ENCODE results near the gene SFXN5. TPM values are rescaled to one million over a fixed set of nuclear protein-coding genes. Genes with fewer than 3 reads are reported as not detected.

Gene SFXN5
- total and polyA plus RNA-seq, 2 of the 8 experiments (the other 6 are each of a cell fraction or from before 2014, with no cell fraction given) = 29.3 to 33.1 TPM

DNA sequence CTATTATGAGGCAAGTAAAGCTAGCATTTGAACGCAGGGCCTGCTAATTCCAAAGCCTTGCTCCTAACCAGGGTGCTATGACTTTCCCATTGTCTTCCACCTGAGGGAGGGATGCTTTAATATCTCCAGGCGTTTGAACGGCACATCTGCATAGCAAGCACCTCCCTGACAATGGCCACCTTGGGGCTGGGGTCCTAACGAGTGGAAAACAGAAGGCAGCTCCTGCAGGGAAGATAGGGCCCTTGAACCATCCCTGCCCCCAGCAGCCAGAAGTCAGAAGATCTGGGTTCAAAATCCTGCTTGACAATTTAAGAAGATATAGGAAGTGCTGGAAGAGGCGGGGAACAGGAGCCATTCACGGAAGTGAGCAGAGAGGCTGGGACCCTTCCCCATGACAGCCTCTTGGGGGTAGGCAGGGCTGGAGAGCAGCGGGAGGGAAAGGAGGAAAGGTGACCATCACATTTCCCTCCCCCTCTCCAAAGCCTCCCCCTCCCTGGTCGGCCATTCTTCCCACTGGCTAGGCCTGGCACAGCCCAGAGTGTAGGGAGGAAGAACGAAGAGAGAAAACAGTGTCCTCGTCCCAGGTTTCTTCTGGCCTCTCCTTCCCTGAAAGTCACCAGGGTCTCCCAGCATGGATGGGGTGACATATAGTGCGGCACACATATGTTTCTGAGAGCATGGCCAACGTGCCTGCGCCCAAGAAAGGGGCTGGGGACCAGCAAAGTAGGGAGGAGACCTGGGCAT, 80.6 kb downstream of the SFXN5 start:
- CTCF ChIA-PET (ENCODE audit: partially characterized antibody) = interaction anchor here (0.7 to 9.0 kb wide), 20 partner anchors 7 to 186 kb away, joined by 3 to 86 read pairs (median 10); no protein-coding TSS in a partner anchor
- no peaks in the 10 kb centered on the region for H3K9me3 ChIP-seq (ENCODE audit: insufficient read depth in 2 of 2, low read depth in 1 of 2, low read length in 1 of 2)
- H4K8ac ChIP-seq (ENCODE audit: extremely low read depth, insufficient read depth, low read length) = no peak overlapping the region
- H3K9ac ChIP-seq (replicated peaks in 1 of 4; ENCODE audit: extremely low read depth in 1 of 4, low read depth in 3 of 4, low read length in 3 of 4) = no peak overlapping the region
- H3K18ac ChIP-seq (ENCODE audit: extremely low read depth, low read length) = no peak overlapping the region
- 83% methylated on average over 11 of the region's 13 CpGs; no CpG with 5 or more reads in 1 of the 2 experiments for WGBS, 2 experiments (ENCODE audit: extremely low coverage in 1 of 2, insufficient coverage in 1 of 2, insufficient read length in 1 of 2, insufficient replicate concordance in 2 of 2, low coverage in 1 of 2, low lambda C conversion rate in 2 of 2, missing lambda C conversion rate in 1 of 2)
- H3K4me3 ChIP-seq (ENCODE audit: extremely low read depth in 1 of 4, insufficient read depth in 2 of 4, low read depth in 3 of 4, low read length in 4 of 4) = no peak overlapping the region
- no peaks in the 10 kb centered on the region for H3K79me1 ChIP-seq (ENCODE audit: low read depth, low read length)
- POLR2A ChIA-PET (ENCODE audit: partially characterized antibody) = interaction anchor here (1.3 kb wide), 1 partner anchor 80 kb away, joined by 3 read pairs; the partner anchor contains the start of gene SFXN5
- no peak overlapping the region for H4K91ac ChIP-seq (replicated peaks; ENCODE audit: insufficient read length, low read length)
- peak overlapping the region; percentile 31; the same call in 1 of the 2 replicates for H2BK15ac ChIP-seq (ENCODE audit: low read length)
- no peaks in the 10 kb centered on the region for H3K23me2 ChIP-seq (ENCODE audit: low read depth, low read length)
- H3K4me2 ChIP-seq (ENCODE audit: insufficient read depth in 1 of 2, low read depth in 2 of 2, low read length in 2 of 2) = no peak overlapping the region
- no peak overlapping the region for H3K23ac ChIP-seq (ENCODE audit: insufficient read length)
- no peak for FAIRE-seq
- H4K5ac ChIP-seq (ENCODE audit: insufficient read length, low read depth, low read length) = no peak overlapping the region
- H3K36me3 ChIP-seq (ENCODE audit: control insufficient read depth in 2 of 4, insufficient read depth in 4 of 4, low read length in 3 of 4) = no peaks in the 10 kb centered on the region
- peaks cover 2% of the 10 kb centered on the region in 2 experiments for H4K20me1 ChIP-seq (replicated peaks in 1 of 2; ENCODE audit: control insufficient read depth in 1 of 2, insufficient read depth in 2 of 2, low read length in 2 of 2)
- no peak overlapping the region for H2BK12ac ChIP-seq (ENCODE audit: low read depth, low read length)
- peaks cover 0 to 2% (median 0%) of the 10 kb centered on the region in 4 experiments; a peak in 3 of 7 replicates for H3K4me1 ChIP-seq (replicated peaks in 1 of 4; ENCODE audit: control insufficient read depth in 3 of 4, insufficient read depth in 4 of 4, low read length in 3 of 4)
- no peak overlapping the region for H2BK20ac ChIP-seq (ENCODE audit: low read length)
- DNase-seq (ENCODE audit: low read depth in 1 of 2, low spot score in 2 of 2) = peak in 1 of 2 experiments; percentile 36
- H3K56ac ChIP-seq (replicated peaks; ENCODE audit: insufficient read length, low read depth, low read length) = no peak overlapping the region
- no peak overlapping the region for H2BK5ac ChIP-seq (ENCODE audit: low read depth, low read length)
- H2BK120ac ChIP-seq (replicated peaks; ENCODE audit: low read depth, low read length) = no peak overlapping the region
- H3K4ac ChIP-seq (replicated peaks; ENCODE audit: insufficient read length, low read depth, low read length) = peak overlapping the region; percentile 33
- H2AK5ac ChIP-seq (ENCODE audit: low read depth, low read length) = no peak overlapping the region
- H3K27me3 ChIP-seq (replicated peaks in 1 of 4; ENCODE audit: control insufficient read depth in 3 of 4, extremely low read depth in 1 of 4, insufficient read depth in 3 of 4, low read length in 3 of 4) = no peaks in the 10 kb centered on the region; a peak in 3 of 7 replicates
- H2AFZ ChIP-seq (ENCODE audit: low read length) = no peak overlapping the region
- no peak overlapping the region for H3K27ac ChIP-seq (ENCODE audit: low read depth, low read length)
- H3K79me2 ChIP-seq (ENCODE audit: control insufficient read depth in 1 of 2, insufficient read depth in 2 of 2, low read length in 2 of 2) = no peaks in the 10 kb centered on the region
- no peak overlapping the region for H3K14ac ChIP-seq (ENCODE audit: insufficient read length)
- TF ChIP-seq KDM1A (IDR thresholded peaks at IDR 0.05; ENCODE audit: borderline replicate concordance, low read length) (no peak), TCF12 (IDR thresholded peaks at IDR 0.05; ENCODE audit: low read depth, low read length) (no peak), EGR1 (IDR thresholded peaks at IDR 0.05; ENCODE audit: borderline replicate concordance, low read depth, low read length) (no peak), SUZ12 (IDR thresholded peaks at IDR 0.05; ENCODE audit: low read length) (no peak), BACH1 (IDR thresholded peaks at IDR 0.05; ENCODE audit: low read length) (no peak), RBBP5 (IDR thresholded peaks at IDR 0.05; ENCODE audit: borderline replicate concordance, low read depth, low read length) (no peak), CBX8 (IDR thresholded peaks at IDR 0.05; ENCODE audit: borderline replicate concordance, low read depth, low read length) (no peak), NANOG (IDR thresholded peaks at IDR 0.05; ENCODE audit: insufficient read depth, low read depth, low read length, poor library complexity, severe bottlenecking) (no peak), HDAC2 (IDR thresholded peaks at IDR 0.05; ENCODE audit: borderline replicate concordance in 1 of 2, low read depth in 2 of 2, low read length in 2 of 2) (no peak), GABPA (IDR thresholded peaks at IDR 0.05; ENCODE audit: borderline replicate concordance, insufficient read depth, low read length) (no peak), CHD1 (IDR thresholded peaks at IDR 0.05; ENCODE audit: low read depth, low read length) (no peak), ZNF274 (IDR thresholded peaks at IDR 0.05; ENCODE audit: borderline replicate concordance, extremely low read depth, low read length) (no peak)
